Fibroblast of skin of right biceps (primary cell): Measurements from ENCODE around the gene TELO2.

Experiments used
- DNase-seq: peaks from one replicate; pipeline ENCODE4 v3.0.0-alpha.2; 2013

The TELO2 gene

GRCh38 chr16:1492923-1493745, at the start of gene TELO2:
Gene TELO2 (plus strand): TSS chr16:1493360. CDS start chr16:1494282, 922 bp downstream.
- peak; percentile 79 for DNase-seq

- DNase-seq: no peak
These were observed 49.7 kb upstream of the TELO2 start for GRCh38 chr16:1443403-1443973.

GRCh38 chr16:1443980-1444729, 49.0 kb upstream of the TELO2 start, which contains the start of gene CCDC154:
Gene CCDC154 (minus strand): TSS chr16:1444556. CDS start chr16:1444322, 234 bp downstream.
- DNase-seq: no peak

- DNase-seq: no peak
These were observed 48.2 kb upstream of the TELO2 start for GRCh38 chr16:1444730-1445517.

- DNase-seq: no peak
These were observed 47.5 kb upstream of the TELO2 start for GRCh38 chr16:1445518-1446203.

GRCh38 chr16:1446296-1447080, 46.7 kb upstream of the TELO2 start:
- no peak for DNase-seq

- no peak for DNase-seq
These were observed 45.2 kb upstream of the TELO2 start for GRCh38 chr16:1447965-1448364.

- DNase-seq: no peak
These were observed 44.5 kb upstream of the TELO2 start for GRCh38 chr16:1448536-1449116.

GRCh38 chr16:1449201-1449788, 43.9 kb upstream of the TELO2 start:
- DNase-seq: no peak

GRCh38 chr16:1450218-1450617, 42.9 kb upstream of the TELO2 start:
- no peak for DNase-seq

- no peak for DNase-seq
These were observed 42.3 kb upstream of the TELO2 start for GRCh38 chr16:1450841-1451240.

GRCh38 chr16:1451702-1452392, 41.3 kb upstream of the TELO2 start:
- DNase-seq: no peak

- no peak for DNase-seq
These were observed 40.6 kb upstream of the TELO2 start for GRCh38 chr16:1452530-1452929.

GRCh38 chr16:1453316-1453715, 39.8 kb upstream of the TELO2 start:
- no peak for DNase-seq

- DNase-seq: no peak
These were observed 38.6 kb upstream of the TELO2 start for GRCh38 chr16:1454561-1454960.

GRCh38 chr16:1455190-1456171, 37.7 kb upstream of the TELO2 start:
- DNase-seq: no peak

GRCh38 chr16:1456951-1457350, 36.2 kb upstream of the TELO2 start:
- no peak for DNase-seq

GRCh38 chr16:1457489-1458245, 35.5 kb upstream of the TELO2 start:
- DNase-seq: no peak
